HepG2 (cell line): ENCODE results near the gene STK38L. TPM values are rescaled to one million over a fixed set of nuclear protein-coding genes. Genes with fewer than 3 reads are reported as not detected.

Experiments used
- AGO1 ChIP-seq: fragments of 200-400 bp; formaldehyde crosslinking; IDR thresholded peaks from 2 replicates; pipeline ENCODE4 v1.6.1; 2017; ENCODE audit warnings: mild to moderate bottlenecking, low read depth, low read length, moderate library complexity; ENCODE audit not compliant: poor library complexity, severe bottlenecking
- MAFG ChIP-seq: sonication (generic); formaldehyde crosslinking; IDR thresholded peaks from 2 replicates; pipeline ENCODE4 v1.5.1; 2020; ENCODE audit warnings: mild to moderate bottlenecking, missing genetic modification reagents
- MTF2 ChIP-seq: sonication (generic); formaldehyde crosslinking; IDR thresholded peaks from 2 replicates; pipeline ENCODE4 v1.5.0; 2020; ENCODE audit warnings: missing genetic modification reagents, borderline replicate concordance
- NR2F6 ChIP-seq, 2 experiments: IDR thresholded peaks; 2 replicates each; pipeline ENCODE4 v1.6.1; 2016; ENCODE audit warnings: antibody characterized with exemption in 1 of 2, mild to moderate bottlenecking in 1 of 2
- PCBP1 ChIP-seq: fragments of 200-400 bp; formaldehyde crosslinking; IDR thresholded peaks from 2 replicates; pipeline ENCODE4 v1.6.1; 2017; ENCODE audit warnings: mild to moderate bottlenecking, low read depth, low read length, borderline replicate concordance
- SNAPC2 ChIP-seq: sonication (generic); formaldehyde crosslinking; IDR thresholded peaks from 2 replicates; pipeline ENCODE4 v1.8.1; 2022; ENCODE audit warnings: mild to moderate bottlenecking, missing genetic modification reagents
- SNAPC4 ChIP-seq: sonication (generic); formaldehyde crosslinking; IDR thresholded peaks from 2 replicates; pipeline ENCODE4 v1.4.0; 2020; ENCODE audit warnings: mild to moderate bottlenecking, missing genetic modification reagents
- STAT5B ChIP-seq: sonication (generic); formaldehyde crosslinking; IDR thresholded peaks from 2 replicates; pipeline ENCODE4 v1.4.0; 2020; ENCODE audit warnings: missing genetic modification reagents
- ZBTB33 ChIP-seq: sonication (generic); formaldehyde crosslinking; IDR thresholded peaks from 2 replicates; pipeline ENCODE4 v1.4.0; 2020; ENCODE audit warnings: missing genetic modification reagents
- ZBTB37 ChIP-seq: sonication (generic); formaldehyde crosslinking; IDR thresholded peaks from 2 replicates; pipeline ENCODE4 v1.4.0; 2020; ENCODE audit warnings: mild to moderate bottlenecking, missing genetic modification reagents
- ZNF160 ChIP-seq: sonication (generic); formaldehyde crosslinking; IDR thresholded peaks from 2 replicates; pipeline ENCODE4 v1.8.0; 2022; ENCODE audit warnings: mild to moderate bottlenecking, inconsistent platforms, missing genetic modification reagents
- ZNF264 ChIP-seq: sonication (generic); formaldehyde crosslinking; IDR thresholded peaks from 2 replicates; pipeline ENCODE4 v1.4.0; 2020; ENCODE audit warnings: missing genetic modification reagents
- ZNF354B ChIP-seq: sonication (generic); formaldehyde crosslinking; IDR thresholded peaks from 2 replicates; pipeline ENCODE4 v1.8.0; 2022; ENCODE audit warnings: mild to moderate bottlenecking, missing genetic modification reagents
- ZNF576 ChIP-seq: sonication (generic); formaldehyde crosslinking; IDR thresholded peaks from 2 replicates; pipeline ENCODE4 v1.4.0; 2020; ENCODE audit warnings: mild to moderate bottlenecking, missing genetic modification reagents
- ZNF710 ChIP-seq: sonication (generic); formaldehyde crosslinking; IDR thresholded peaks from 2 replicates; pipeline ENCODE4 v1.5.0; 2020; ENCODE audit warnings: mild to moderate bottlenecking, missing genetic modification reagents, borderline replicate concordance
- ZNF777 ChIP-seq: sonication (generic); formaldehyde crosslinking; IDR thresholded peaks from 2 replicates; pipeline ENCODE4 v1.4.0; 2020; ENCODE audit warnings: missing genetic modification reagents
- ZSCAN31 ChIP-seq: sonication (generic); formaldehyde crosslinking; IDR thresholded peaks from 2 replicates; pipeline ENCODE4 v1.5.0; 2020; ENCODE audit warnings: low read depth, mild to moderate bottlenecking, missing genetic modification reagents
- polyA plus RNA-seq, 8 experiments: library from polyadenylated mRNA; depleted of rRNA in 3 of 8; stranded (reverse) in 7 of 8; unstranded in 1 of 8; fragments of >200 nt; fragmentation: Illumina TruSeq in 4 of 8; extraction: Trizol in 4 of 8; gene quantifications; 2 replicates each; pipeline versions ENCODE4 v1.2.1 to v1.2.3, GENCODE V29; 2011 to 2016; ENCODE audit warnings: low read depth in 4 of 8, missing spikeins in 1 of 8, mixed read lengths in 1 of 8; ENCODE audit not compliant: insufficient read depth in 1 of 8
- total RNA-seq, 5 experiments: library from RNA; depleted of rRNA; stranded (reverse); fragments of >200 nt; fragmentation: Illumina TruSeq; extraction: Trizol; gene quantifications; 2 replicates each; pipeline ENCODE4 v1.2.3, GENCODE V29; 2016; ENCODE audit warnings: low read depth in 1 of 5

The STK38L gene
- total and polyA plus RNA-seq, 2 of the 13 experiments (the other 11 are each of a cell fraction or from before 2014, with no cell fraction given) = 6.1 to 26.4 TPM

- TF ChIP-seq ZBTB37 (CRISPR knock-in tag) = no peak
- TF ChIP-seq ZNF710 (CRISPR knock-in tag) = 0 out of 2 replicates have a peak, but pooled peaks have one; percentile 15
- TF ChIP-seq NR2F6 (IDR thresholded peaks at IDR 0.05) = no peak
- peak; percentile 54; the same call in 1 of the 2 replicates for TF ChIP-seq NR2F6 (CRISPR knock-in tag; IDR thresholded peaks at IDR 0.05)
- no peak; the same call in none of the 2 replicates for TF ChIP-seq ZNF160 (CRISPR knock-in tag)
- no peak for TF ChIP-seq ZBTB33 (CRISPR knock-in tag)
- 0 out of 2 replicates have a peak, but pooled peaks have one; percentile 59 for TF ChIP-seq SNAPC4 (CRISPR knock-in tag)
- TF ChIP-seq ZNF576 (CRISPR knock-in tag) = no peak
- no peak for TF ChIP-seq AGO1
- no peak for TF ChIP-seq PCBP1
- peak; percentile 54 for TF ChIP-seq ZNF777 (CRISPR knock-in tag)
- peak; percentile 28; the same call in 1 of the 2 replicates for TF ChIP-seq ZSCAN31 (CRISPR knock-in tag)
- TF ChIP-seq SNAPC2 (CRISPR knock-in tag) = no peak
- TF ChIP-seq MTF2 (CRISPR knock-in tag) = no peak
- no peak for TF ChIP-seq STAT5B (CRISPR knock-in tag)
- no peak for TF ChIP-seq ZNF354B (CRISPR knock-in tag)
- peak; percentile 49; the same call in 1 of the 2 replicates for TF ChIP-seq ZNF264 (CRISPR knock-in tag)
- TF ChIP-seq MAFG (CRISPR knock-in tag) = no peak
Measured at GRCh38 chr12:27243804-27244688, at the start of gene STK38L (continued).
